Cardiac fibroblast (primary cell): ENCODE results near the gene GRK3.

Experiments used
- DNase-seq, 2 donors: peaks; one replicate each; pipeline versions ENCODE4 v3.0.0 to v3.0.0-alpha.2; 2010; ENCODE audit warnings: low read depth in 2 of 2
- H3K4me3 ChIP-seq, 2 donors: replicated peaks in 1 of 2; 1 replicate in 1 of 2; 2 replicates in 1 of 2; pipeline ENCODE4 v1.5.1; 2011; ENCODE audit warnings: low read depth in 2 of 2, low read length in 2 of 2, mild to moderate bottlenecking in 2 of 2, moderate library complexity in 1 of 2
- TF ChIP-seq, protein P1 (sequence below): IDR thresholded peaks from one replicate; pipeline ENCODE4 v1.5.1; 2011; ENCODE audit warnings: low read depth, mild to moderate bottlenecking, low read length, inconsistent platforms

Gene GRK3

DNA sequence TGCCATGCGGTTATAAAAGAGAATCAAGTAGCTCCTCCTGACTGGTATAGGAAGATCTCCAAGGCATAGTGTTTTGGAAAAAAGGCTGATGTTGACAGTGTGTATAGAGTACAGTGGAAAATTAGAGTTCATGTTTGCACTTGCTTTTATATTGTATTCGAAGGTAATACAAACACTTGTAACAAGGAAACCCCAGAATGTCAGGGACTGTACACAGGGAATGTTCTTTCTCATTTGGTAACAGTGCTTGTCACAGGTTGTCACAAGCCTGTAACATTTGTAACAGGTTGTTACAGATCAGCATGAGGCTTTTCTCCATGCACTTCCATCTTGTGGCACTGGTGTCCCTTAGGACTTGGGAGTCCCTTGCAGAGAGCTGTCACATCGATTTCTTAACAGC, 64.0 kb downstream of the GRK3 start:
- TF ChIP-seq, protein P1, sequence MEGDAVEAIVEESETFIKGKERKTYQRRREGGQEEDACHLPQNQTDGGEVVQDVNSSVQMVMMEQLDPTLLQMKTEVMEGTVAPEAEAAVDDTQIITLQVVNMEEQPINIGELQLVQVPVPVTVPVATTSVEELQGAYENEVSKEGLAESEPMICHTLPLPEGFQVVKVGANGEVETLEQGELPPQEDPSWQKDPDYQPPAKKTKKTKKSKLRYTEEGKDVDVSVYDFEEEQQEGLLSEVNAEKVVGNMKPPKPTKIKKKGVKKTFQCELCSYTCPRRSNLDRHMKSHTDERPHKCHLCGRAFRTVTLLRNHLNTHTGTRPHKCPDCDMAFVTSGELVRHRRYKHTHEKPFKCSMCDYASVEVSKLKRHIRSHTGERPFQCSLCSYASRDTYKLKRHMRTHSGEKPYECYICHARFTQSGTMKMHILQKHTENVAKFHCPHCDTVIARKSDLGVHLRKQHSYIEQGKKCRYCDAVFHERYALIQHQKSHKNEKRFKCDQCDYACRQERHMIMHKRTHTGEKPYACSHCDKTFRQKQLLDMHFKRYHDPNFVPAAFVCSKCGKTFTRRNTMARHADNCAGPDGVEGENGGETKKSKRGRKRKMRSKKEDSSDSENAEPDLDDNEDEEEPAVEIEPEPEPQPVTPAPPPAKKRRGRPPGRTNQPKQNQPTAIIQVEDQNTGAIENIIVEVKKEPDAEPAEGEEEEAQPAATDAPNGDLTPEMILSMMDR, result no peak
- H3K4me3 ChIP-seq, result no peak overlapping the region
- DNase-seq, result no peak

DNA sequence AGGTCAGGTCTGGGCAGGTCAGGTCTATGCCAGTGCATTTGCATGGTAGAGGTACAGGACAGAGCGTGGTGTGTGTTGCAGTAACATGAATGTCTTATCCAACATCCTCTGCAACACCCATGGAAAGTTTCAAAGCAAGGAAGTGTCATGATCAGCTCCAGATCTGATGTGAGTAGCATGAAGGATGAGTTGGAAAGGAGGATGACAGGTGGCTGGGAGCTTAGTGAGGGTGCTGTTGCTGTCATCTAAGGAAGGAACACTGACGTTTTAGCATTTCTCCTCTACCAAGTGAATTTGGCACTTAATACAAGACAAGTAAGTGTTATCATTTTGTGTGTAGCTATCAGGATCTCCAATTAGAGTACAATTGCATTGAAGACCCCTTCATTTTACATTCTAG, 65.1 kb downstream of the GRK3 start:
- DNase-seq, result no peak
- TF ChIP-seq, protein P1, result no peak
- H3K4me3 ChIP-seq, result no peak overlapping the region

DNA sequence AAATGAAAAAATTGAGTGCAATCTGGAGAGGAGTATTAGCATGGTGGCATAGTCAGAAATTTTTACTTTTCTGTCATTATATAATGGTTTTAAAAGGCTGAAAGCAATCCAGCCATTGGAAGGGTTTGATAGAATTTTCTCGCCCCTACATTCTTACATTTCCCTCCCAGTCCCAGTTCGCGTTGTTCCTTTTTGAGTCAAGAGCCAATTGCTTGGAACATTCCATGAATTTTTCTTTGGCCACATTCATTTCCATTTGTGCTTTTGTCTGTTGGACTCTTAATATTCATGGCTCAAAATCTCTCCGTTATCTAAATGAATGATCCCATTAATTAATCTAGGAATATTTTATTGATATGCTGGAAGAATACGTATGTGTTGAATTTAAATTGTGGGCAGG, 66.0 kb downstream of the GRK3 start:
- TF ChIP-seq, protein P1, result no peak
- peak; percentile 15 to 28 for DNase-seq
- H3K4me3 ChIP-seq, result no peak overlapping the region

DNA sequence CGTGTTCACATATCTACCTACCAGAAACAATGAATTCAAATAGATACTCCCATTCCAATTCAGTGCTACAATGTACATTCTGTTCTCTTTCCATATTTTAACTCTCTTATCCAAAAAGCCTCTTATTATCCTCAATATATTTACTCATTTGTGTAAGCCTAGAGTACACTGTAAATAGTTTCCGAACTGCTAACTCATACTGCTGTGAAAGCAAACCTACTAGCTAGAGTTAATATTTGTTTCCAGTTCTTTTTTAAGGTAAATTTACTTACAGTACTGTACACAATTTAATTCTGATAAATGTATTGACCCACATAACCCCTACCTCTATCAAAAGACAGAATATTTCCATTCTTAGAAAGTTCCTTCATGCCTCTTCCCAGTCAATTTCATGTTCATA, 71.8 kb downstream of the GRK3 start:
- H3K4me3 ChIP-seq, result no peak overlapping the region
- DNase-seq, result no peak
- TF ChIP-seq, protein P1, result no peak

DNA sequence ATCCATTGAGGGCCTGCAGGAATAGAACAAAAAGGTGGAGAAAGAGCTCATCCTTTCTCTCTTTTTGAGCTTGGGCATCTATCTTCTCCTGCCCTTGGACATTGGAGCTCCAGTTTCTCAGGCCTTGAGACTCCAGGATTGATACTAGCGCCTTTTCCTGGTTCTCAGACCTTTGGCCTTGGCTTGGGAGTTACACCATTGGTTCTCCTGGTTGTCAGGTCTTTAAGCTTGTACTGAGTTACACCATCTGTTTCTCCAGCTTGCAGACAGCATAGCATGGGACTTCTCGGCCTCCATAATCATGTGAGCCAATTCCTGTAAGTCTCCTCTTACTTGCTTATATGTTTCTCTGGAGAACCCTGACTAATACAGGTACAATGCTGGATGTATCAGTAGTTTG, 72.6 kb downstream of the GRK3 start:
- TF ChIP-seq, protein P1, result no peak
- no peak for DNase-seq
- no peak overlapping the region for H3K4me3 ChIP-seq

DNA sequence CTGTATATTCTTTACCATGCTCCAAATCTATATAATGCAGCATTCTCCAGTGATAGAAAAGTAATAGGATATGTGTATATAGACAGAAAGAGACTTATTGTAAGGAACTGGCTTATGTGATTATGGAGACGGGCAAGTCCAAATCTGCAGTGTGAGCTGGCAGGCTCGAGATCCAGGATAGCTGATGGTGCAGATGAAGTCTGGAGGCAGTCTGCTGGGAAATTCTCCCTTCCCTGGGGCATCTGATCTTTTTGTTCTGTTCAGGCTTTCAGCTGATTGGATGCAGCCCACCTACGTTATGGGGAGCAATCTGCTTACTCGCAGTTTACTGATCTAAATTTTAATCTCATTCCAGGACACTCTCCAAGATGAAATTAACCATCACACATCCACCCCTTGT, 73.2 kb downstream of the GRK3 start:
- TF ChIP-seq, protein P1, result no peak
- no peak overlapping the region for H3K4me3 ChIP-seq
- no peak for DNase-seq

DNA sequence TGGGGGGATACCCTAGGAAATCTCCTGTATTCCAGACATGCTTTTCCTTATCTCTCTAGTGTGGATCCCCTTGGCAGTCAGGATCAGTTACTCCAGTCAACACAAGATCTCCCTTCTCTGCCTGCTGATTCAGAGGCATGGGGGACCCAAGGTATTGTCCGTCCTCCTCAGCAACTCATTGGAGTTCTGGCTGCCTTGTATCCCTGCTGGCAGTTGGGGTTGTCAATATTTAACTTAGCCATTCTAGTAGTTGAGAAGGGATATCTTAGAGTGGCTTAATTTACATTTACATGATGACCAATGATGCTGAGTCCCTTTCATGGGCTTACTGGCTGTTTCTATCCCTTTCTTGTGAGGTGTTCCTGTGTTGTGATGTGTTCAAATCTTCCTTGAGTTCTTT, 74.2 kb downstream of the GRK3 start:
- no peak overlapping the region for H3K4me3 ChIP-seq
- no peak for DNase-seq
- TF ChIP-seq, protein P1, result no peak
